Measurements from ENCODE around the gene SMTN.
"Not testable (repeated sequence)": the region's sequence is repeated elsewhere in the genome, so short reads cannot be mapped to it uniquely, and the experiment has no call there.

Gene SMTN

DNA sequence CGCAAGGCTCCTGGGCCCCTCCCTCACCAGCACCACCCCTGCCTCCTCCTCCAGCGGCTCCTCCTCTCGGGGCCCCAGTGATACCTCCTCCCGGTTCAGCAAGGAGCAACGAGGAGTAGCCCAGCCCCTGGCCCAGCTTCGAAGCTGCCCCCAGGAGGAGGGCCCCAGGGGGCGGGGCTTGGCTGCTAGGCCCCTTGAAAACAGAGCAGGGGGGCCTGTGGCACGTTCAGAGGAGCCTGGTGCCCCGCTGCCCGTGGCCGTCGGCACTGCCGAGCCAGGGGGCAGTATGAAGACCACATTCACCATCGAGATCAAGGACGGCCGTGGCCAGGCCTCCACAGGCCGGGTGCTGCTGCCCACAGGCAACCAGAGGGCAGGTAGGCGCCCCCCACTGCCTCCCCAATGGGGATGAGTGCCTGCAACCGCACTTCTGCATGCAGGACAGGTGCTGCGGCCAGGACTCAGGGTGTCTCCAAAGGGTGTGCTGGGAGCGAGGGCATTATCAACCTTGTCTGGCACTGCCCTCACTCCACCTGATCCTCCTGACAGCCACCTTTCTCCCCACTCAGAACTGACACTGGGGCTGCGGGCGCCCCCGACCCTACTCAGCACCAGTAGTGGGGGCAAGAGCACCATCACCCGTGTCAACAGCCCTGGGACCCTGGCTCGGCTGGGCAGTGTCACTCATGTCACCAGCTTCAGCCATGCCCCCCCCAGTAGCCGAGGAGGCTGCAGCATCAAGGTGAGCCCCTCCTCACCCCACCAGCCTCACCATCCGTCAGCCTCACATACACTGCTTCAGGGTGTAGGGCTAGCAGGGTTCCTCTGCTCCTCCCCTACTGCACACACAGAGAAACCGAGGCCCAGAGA, 10.2 kb downstream of the SMTN start:
- DNase-seq: no peak

DNA sequence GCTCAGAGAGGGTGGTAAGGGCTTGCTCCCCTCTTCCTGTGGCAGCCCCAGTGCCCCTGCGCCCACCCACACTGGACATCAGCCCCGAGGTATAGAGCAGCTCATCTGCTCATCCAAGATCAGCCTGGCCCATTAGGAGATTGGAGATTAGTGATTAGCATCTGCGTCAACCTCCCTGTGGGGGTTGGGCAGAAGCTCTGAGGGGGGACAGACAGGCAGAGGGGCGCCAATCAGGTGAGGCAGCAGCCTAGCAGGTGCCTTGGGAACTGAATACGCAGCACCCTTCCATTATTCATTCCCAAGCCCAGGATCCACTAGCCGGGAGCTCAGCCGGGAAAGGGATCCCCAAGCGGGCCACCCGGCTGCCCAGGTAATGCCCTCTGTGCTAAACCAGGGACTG, 11.0 kb downstream of the SMTN start:
- DNase-seq: no peak

DNA sequence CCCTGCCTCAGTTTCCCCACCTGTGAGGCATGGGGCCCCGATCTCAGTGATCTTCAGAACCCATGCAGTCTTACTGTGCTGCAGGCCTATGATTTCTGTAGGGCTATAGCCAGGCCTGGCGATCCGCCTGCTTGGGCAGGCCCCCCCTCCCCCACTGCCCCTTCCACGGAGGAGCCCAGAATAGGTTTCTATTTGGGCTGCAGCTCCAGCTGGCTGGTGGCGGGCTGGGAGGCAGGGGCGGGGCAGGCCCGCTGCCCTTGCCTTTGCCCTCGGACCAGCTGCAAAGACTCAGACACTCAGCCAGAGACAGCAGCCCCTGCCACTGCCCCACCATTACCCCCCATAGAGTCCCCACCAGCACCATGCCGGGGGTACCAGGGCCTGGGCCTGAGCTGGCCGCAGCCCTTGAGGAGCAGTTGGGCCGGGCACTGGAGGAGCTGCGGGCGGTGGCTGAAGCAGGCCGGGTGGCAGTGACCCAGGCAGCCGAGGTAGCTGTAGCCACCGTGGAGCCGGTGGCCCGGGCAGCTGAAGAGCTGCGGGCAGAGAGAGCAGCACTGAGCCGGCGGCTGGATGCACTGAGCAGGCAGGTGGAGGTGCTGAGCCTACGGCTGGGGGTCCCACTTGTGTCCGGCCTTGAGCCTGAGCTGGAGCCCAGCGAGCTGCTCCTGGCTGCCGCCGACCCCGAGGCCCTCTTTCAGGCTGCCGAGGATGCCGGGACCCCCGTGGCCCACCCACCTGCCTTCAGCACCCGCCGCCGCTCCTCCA, 12.2 kb downstream of the SMTN start:
- no peak for DNase-seq

DNA sequence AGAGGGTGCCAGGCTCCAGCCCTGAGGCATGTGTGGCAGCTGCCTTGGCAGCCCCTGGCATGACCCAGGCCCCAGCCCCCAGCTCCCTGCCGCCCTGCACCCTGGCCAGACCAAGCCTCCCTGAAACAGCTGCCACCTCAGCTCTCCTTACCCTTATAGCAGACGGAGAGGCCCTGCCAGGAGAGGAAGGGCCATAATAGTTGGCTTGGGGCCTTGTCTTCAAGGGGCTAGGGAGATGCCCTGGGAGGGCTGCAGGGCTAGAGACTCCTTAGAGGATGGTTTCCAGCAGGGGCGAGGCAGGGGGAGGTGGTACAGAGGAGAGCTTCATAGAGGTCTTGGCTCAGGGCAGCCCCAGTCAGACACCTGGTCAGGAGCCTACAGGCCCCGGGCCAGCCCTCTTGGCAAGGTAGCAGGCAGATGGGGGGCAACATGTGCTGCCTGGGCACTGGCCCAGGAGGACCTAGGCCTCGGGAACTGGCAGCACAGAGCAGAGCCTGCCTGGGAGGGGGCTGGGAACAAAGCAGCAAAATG, 13.0 kb downstream of the SMTN start:
- no peak for DNase-seq

GRCh38 chr22:31094741-31095140, 13.6 kb downstream of the SMTN start:
- DNase-seq: no peak

GRCh38 chr22:31095637-31096249, 14.6 kb downstream of the SMTN start:
- no peak for DNase-seq

- no peak for DNase-seq
Observed at GRCh38 chr22:31096657-31097279, 15.7 kb downstream of the SMTN start.

- DNase-seq: not testable (repeated sequence)
Observed at GRCh38 chr22:31097539-31097938, 16.4 kb downstream of the SMTN start.

DNA sequence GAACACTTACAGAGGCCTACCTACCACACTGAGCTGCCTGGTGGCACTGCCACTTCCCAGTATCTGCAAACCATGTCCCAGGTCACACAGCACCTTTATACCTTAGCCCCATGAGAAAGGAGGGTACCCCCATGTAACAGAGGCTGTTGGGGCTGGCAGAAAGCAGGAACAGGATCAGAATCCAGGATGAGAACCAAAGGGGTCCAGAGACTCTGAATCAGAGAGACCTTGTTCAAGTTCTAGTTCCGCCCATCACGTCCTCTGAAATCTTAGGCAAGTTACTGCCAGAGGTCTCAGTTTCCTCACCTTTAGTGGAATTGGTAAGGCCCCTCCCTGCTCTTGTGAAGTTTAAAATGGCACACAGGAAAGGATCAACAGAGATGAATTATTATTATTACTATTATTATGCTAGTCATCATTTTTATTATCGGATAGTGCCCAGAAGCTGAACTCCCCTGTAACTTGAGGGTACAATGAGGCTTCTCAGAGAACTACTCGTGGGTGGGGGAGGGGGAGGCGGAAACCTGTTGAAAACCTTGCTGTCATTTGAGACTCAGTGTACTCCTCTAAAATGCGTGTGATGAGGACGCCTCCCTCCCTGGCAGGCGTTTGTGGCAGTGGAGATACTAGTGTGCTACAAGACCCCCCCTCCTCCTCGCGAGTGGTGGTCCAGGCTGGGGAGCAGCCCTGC, 17.0 kb downstream of the SMTN start:
- no peak for DNase-seq

DNA sequence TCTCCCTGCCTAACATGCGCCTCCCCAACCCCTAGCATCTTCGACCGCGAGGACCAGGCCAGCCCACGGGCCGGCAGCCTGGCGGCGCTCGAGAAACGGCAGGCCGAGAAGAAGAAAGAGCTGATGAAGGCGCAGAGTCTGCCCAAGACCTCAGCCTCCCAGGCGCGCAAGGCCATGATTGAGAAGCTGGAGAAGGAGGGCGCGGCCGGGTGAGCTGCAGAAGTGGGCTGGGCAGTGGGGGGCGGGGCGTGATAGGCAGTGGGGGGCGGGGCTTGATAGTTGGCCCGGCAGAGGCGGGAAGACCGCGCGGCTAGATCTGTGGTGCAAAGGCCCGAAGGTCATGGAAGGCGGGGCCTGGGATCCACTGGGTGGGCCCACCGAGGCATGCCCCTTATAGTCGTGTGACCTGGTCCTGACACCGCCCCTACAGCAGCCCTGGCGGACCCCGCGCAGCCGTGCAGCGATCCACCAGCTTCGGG, 17.6 kb downstream of the SMTN start:
- DNase-seq: no peak

- no peak for DNase-seq
Observed at GRCh38 chr22:31099386-31099785, 18.3 kb downstream of the SMTN start.

- no peak for DNase-seq
Observed at GRCh38 chr22:31099841-31100761, 19.0 kb downstream of the SMTN start.

GRCh38 chr22:31100762-31101525, 19.8 kb downstream of the SMTN start:
- no peak for DNase-seq

DNA sequence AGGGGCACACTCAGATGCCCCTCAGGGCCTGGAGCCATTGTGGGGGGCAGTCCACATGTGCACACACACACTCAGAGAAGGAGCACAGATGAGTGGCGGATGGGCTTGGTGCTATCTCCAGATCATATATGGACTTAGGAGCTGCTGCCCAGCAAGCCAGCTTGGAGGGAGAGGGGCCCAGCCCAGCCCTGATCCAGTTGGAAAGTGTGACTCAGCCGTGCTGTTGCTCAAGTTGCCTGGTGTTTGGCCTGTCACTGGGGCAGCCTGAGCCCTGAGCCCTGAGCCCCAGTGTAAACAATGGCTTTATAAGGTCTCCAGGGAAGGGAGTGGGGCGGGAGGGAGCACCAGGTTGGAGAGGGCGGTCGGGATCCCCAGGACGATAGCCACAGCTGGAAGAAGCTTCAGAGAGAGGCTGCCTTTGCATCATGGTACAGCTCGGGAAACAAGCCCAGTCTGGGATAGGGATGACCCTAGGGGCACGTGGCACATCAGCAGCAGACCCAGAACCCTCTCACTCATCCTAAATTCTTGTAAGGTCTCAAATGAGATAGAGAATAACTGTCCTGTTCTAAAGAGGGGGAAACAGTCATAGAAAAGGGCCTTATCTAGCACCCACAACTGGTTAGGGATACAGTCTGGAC, 21.4 kb downstream of the SMTN start:
- DNase-seq: no peak

DNA sequence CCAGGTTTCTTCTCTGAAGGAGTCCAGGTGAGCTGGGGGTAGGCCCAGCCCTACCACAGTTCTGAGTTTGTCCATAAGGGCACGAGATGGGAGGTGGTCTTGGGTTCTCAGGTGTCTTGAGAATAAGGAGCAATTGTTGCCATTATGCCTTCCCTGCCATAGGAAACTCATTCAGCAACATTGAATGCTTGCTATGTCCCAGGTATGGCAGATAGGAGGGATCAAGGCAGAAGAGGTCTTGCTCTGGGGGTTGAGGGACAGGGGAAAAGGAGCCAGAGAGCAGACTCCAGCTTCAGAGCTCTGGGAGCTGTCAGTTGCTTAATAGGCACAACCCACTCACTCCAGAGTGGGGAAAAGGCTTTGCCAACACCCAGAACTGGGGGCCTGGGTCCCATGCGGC, 22.0 kb downstream of the SMTN start:
- no peak for DNase-seq

- DNase-seq: no peak
Observed at GRCh38 chr22:31103899-31104694, 23.0 kb downstream of the SMTN start.

DNA sequence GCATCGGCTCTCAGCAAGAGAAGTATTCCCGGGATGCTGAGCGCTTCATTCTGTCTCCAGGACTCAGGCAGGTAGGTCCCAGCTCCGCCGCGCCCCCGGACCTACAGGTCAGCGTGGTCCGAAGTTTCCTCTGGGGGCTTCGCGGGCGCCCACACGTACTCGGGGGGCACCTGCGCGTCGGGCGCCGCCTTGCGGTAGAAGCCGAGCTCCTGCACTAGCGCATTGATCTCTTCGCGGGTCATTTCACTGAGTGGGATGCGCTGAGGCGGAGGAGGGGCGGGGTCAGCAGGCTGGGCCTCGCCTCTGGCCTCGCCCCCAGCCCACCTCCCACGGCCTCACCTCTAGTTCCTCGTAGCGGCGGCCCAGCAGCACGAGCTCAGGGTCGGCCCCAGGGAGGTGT, 23.8 kb downstream of the SMTN start:
- no peak for DNase-seq

DNA sequence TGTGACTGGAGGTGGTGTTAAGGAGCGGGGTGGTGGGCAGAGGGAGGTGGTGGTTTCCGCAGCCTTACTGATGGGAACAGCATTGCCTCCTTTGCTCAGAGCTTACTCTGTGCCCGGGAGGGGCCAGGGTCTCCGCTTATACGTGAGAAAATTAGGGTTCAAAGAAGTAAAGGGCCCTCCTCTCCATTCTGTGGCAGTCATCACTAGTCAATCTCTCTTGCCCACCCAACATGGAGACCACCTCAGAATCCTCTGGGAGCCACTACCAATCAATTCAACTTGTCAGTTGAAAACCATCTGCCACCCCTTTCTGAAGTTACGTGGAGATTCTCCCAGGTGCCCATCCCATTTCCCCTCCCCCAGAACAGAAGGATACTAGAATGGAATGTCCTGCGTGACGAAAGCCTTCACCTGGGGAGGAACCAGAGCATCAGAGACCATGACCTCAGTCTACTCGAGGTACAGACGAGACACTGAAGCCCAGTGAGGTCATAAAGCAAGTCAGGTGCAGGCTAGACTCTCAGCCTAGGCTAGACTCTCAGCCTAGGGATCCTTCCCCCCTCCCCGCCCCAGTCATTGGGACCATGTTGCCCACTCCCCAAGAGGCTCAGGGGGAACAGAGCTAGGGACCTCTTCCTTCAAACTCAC, 24.3 kb downstream of the SMTN start:
- no peak for DNase-seq

Data from SIG-M5 (cell line).